Omental fat pad (tissue), 4 donors: Measurements from ENCODE around the gene SNX27. TPM values are rescaled to one million over a fixed set of nuclear protein-coding genes. Genes with fewer than 3 reads are reported as not detected.
"Not testable (repeated sequence)": the region's sequence is repeated elsewhere in the genome, so short reads cannot be mapped to it uniquely, and the experiment has no call there.

Source experiments
- ATAC-seq: fragments of 150-250 bp; one replicate; pipeline ENCODE4 v1.9.1; 2016; ENCODE audit warnings: mild to moderate bottlenecking, moderate library complexity; ENCODE audit not compliant: low FRiP score
- DNase-seq: peaks from one replicate; pipeline ENCODE4 v3.0.0-alpha.2; 2019; ENCODE audit warnings: low spot score
- total RNA-seq, 4 donors: library from RNA; depleted of rRNA; stranded (reverse); fragments of >200 nt; gene quantifications; one replicate each; pipeline ENCODE4 v1.1.0, GENCODE V29; 2016
- TF ChIP-seq, protein P1 (sequence below), 3 donors: fragments of 450-650 bp; IDR thresholded peaks; one replicate each; pipeline ENCODE4 v1.5.1; 2016 to 2017; ENCODE audit warnings: antibody characterized with exemption in 3 of 3, mild to moderate bottlenecking in 3 of 3, moderate library complexity in 2 of 3

Gene SNX27
- total RNA-seq, 4 donors from 2014 or later, result 21.3 to 41.9 (median 33.6) TPM

DNA sequence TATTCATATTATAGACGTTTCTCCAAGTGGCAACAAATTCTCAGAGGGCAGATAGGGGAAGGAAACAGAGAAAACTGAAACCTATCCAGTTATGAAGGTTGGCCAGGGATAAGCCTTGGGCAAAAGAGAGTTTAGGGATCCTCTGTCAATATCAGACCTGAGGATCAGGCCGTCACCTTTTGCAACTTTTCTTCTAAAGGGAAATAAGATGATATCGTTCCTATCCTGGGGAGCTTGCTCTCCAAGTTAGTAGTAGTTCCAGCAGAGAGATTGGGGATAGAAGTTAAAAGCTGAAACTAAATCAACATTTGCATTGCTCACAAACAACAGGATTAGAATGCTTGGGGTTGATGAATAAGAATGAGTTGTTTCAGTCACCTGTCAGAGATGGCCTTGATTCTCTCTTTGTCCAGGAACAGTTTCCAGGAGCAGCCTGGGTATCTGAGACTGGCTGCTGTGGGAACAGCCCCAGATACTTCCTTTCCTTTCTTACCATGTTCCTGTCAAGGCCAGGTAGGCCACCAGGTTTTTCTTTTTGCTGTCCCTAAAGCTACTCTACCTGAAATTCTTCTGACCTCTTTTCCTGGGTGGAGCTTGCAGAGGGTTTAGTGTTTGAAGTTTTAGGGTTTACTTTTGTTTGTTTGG is 112.0 kb downstream of the SNX27 start:
- no peak for DNase-seq
- TF ChIP-seq, protein P1, sequence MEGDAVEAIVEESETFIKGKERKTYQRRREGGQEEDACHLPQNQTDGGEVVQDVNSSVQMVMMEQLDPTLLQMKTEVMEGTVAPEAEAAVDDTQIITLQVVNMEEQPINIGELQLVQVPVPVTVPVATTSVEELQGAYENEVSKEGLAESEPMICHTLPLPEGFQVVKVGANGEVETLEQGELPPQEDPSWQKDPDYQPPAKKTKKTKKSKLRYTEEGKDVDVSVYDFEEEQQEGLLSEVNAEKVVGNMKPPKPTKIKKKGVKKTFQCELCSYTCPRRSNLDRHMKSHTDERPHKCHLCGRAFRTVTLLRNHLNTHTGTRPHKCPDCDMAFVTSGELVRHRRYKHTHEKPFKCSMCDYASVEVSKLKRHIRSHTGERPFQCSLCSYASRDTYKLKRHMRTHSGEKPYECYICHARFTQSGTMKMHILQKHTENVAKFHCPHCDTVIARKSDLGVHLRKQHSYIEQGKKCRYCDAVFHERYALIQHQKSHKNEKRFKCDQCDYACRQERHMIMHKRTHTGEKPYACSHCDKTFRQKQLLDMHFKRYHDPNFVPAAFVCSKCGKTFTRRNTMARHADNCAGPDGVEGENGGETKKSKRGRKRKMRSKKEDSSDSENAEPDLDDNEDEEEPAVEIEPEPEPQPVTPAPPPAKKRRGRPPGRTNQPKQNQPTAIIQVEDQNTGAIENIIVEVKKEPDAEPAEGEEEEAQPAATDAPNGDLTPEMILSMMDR (IDR thresholded peaks at IDR 0.05), result no peak
- no peak for ATAC-seq

GRCh38 chr1:151728151-151729054 is 116.6 kb downstream of the SNX27 start:
- ATAC-seq, result peak; percentile 82
- DNase-seq, result no peak

GRCh38 chr1:151729157-151729965 is 117.5 kb downstream of the SNX27 start:
- DNase-seq (no peak), ATAC-seq (no peak)
- TF ChIP-seq, protein P1 (IDR thresholded peaks at IDR 0.05), result no peak

More at GRCh38 chr1:151728151-151729054, 116.6 kb downstream of the SNX27 start:
- TF ChIP-seq, protein P1 (IDR thresholded peaks at IDR 0.05), result no peak

DNA sequence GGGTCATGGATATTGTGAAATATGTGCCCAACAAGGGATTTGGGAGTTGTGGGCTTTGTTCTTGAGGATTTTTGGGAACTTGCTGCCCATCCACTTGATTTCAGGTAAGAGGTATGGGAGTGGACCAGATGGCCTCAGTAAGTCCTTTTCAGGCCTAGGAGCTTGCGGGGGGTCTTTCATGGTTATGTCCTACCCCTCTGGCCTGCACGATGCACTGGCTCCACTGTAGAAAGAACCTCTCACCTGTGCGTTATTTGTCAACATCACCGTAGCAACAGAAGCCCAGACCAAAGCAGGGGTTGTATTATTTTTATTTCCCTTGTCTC is 118.1 kb downstream of the SNX27 start:
- DNase-seq (no peak), ATAC-seq (no peak)
- TF ChIP-seq, protein P1 (IDR thresholded peaks at IDR 0.05), result no peak

GRCh38 chr1:151733126-151733525 is 121.3 kb downstream of the SNX27 start:
- ATAC-seq, result no peak
- TF ChIP-seq, protein P1 (IDR thresholded peaks at IDR 0.05), result no peak
- DNase-seq, result no peak

- not testable (repeated sequence) for ATAC-seq, DNase-seq
Observed at GRCh38 chr1:151733995-151734394, 122.1 kb downstream of the SNX27 start.

- no peak for DNase-seq
- TF ChIP-seq, protein P1 (IDR thresholded peaks at IDR 0.05), result no peak
- no peak for ATAC-seq
Observed at GRCh38 chr1:151737026-151737425, 125.2 kb downstream of the SNX27 start.
